Upper lobe of left lung (tissue), 4 donors: ENCODE data around the gene PDHB.

Source experiments
- CTCF ChIP-seq, 6 experiments: fragments of 450-650 bp in 4 of 6; fragments of 200-600 bp in 2 of 6; sonication (generic) in 2 of 6; IDR thresholded peaks; one replicate each; pipeline ENCODE4 v1.5.1; 2016 to 2019; ENCODE audit warnings: antibody characterized with exemption in 6 of 6
- POLR2A ChIP-seq, 4 donors: fragments of 450-650 bp; IDR thresholded peaks; one replicate each; pipeline ENCODE4 v1.5.1; 2016 to 2017; ENCODE audit warnings: antibody characterized with exemption in 4 of 4, mild to moderate bottlenecking in 2 of 4
- POLR2AphosphoS5 ChIP-seq, 2 donors: sonication (generic); formaldehyde crosslinking; IDR thresholded peaks; one replicate each; pipeline ENCODE4 v1.5.1; 2017; ENCODE audit warnings: antibody characterized with exemption in 2 of 2

- TF ChIP-seq CTCF (IDR thresholded peaks at IDR 0.05) (no peak), POLR2A (IDR thresholded peaks at IDR 0.05) (no peak), POLR2AphosphoS5 (IDR thresholded peaks at IDR 0.05) (no peak)
Observed at GRCh38 chr3:58470363-58471024, 36.9 kb upstream of the PDHB start.
